IgD-negative memory B cell (primary cell): ENCODE results near the gene WDR11. TPM values are rescaled to one million over a fixed set of nuclear protein-coding genes. Genes with fewer than 3 reads are reported as not detected.
"Not testable (repeated sequence)": the region's sequence is repeated elsewhere in the genome, so short reads cannot be mapped to it uniquely, and the experiment has no call there.

Experiments used
- H3K27ac Mint-ChIP-seq, 3 donors: one replicate each; pipeline ENCODE4 v1.8.0; 2020 to 2022; ENCODE audit warnings: mild to moderate bottlenecking in 3 of 3, mixed read lengths in 3 of 3, moderate library complexity in 1 of 3
- H3K27me3 Mint-ChIP-seq: one replicate; pipeline ENCODE4 v1.8.0; 2021; ENCODE audit warnings: mixed read lengths
- H3K36me3 Mint-ChIP-seq: one replicate; pipeline ENCODE4 v1.8.0; 2020; ENCODE audit warnings: mild to moderate bottlenecking, mixed read lengths
- H3K4me1 Mint-ChIP-seq, 3 donors: one replicate each; pipeline ENCODE4 v1.8.0; 2020 to 2022; ENCODE audit warnings: mixed read lengths in 3 of 3, mild to moderate bottlenecking in 1 of 3
- H3K4me3 Mint-ChIP-seq, 4 donors: one replicate each; pipeline ENCODE4 v1.8.0; 2020 to 2022; ENCODE audit warnings: mild to moderate bottlenecking in 4 of 4, mixed read lengths in 4 of 4, moderate library complexity in 3 of 4
- H3K9me3 Mint-ChIP-seq, 3 donors: one replicate each; pipeline ENCODE4 v1.8.0; 2020 to 2021; ENCODE audit warnings: mixed read lengths in 3 of 3, mild to moderate bottlenecking in 1 of 3
- polyA plus RNA-seq: library from polyadenylated mRNA; unstranded; fragments of 300-500 nt; fragmentation: Illumina TruSeq; gene quantifications from one replicate; pipeline ENCODE4 v1.2.3, GENCODE V29; 2021

Gene WDR11
- polyA plus RNA-seq, 1 donor from 2014 or later = 38.1 TPM

- Mint-ChIP-seq H3K36me3 (peaks cover 21% of the 10 kb centered on the region), H3K4me3 (no peak overlapping the region), H3K4me1 (no peaks in the 10 kb centered on the region), H3K9me3 (peaks cover 0 to 2% (median 0%) of the 10 kb centered on the region in 3 donors), H3K27ac (no peak overlapping the region), H3K27me3 (no peaks in the 10 kb centered on the region)
Observed at GRCh38 chr10:120897343-120897742, 46.2 kb downstream of the WDR11 start.

DNA sequence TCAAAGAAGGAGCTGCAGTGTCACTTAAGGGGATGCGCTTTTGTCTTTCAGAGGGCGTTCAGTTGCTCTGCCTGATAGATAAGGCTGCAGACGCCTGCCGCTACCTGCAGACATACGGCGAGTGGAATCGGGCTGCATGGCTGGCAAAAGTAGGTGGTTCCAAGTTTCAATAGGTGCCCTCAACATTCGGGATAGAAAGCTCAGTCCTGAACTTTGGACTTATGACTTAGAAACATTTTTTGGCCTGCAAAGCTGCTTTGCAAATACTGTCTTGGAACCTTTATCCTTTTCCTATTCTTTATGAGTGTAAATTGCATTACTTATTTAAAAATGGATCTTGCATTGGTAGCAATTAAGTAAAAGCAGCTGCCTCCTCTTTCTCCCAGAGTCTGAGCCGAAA lies 54.1 kb downstream of the WDR11 start:
- Mint-ChIP-seq H3K27ac (no peak overlapping the region), H3K4me3 (no peak overlapping the region), H3K9me3 (peaks cover 5 to 22% (median 5%) of the 10 kb centered on the region in 3 donors), H3K27me3 (no peaks in the 10 kb centered on the region), H3K36me3 (peaks cover 48% of the 10 kb centered on the region), H3K4me1 (no peaks in the 10 kb centered on the region)

DNA sequence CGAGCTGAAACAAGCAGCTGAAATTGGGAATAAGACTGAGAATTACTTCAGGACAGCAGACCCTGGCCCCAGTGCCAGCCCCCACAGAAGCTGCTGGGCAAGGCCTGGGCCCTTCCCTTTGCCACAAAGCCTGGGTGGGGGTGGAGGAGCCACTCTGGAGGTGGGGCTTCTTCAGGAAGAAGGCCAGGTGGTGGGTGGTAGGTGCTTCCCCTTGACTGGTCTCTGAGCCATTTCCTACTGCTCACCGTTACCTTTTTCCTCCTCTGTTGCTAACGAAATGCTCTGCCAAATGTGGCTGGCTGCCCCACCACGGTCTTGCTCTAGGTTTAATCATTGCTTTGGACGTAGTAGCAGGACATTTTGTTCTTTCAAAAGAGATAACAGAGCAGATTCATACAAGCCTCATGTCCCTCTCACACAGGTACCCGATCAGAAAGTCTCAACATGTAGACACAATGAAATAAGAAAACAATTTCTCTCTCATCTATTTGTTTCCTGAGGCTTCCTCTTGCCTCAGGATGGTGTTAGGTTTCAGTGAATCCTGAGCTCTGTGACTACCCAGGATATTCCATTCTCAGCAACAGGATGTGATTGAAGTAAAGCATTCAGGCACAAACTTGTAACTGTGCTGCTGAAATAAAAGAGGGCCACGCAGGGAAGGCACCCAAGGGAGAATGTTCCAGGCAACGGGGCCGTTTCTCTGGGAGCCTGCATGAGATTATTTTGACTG lies 66.5 kb downstream of the WDR11 start:
- peaks cover 0 to 7% (median 4%) of the 10 kb centered on the region in 3 donors for H3K9me3 Mint-ChIP-seq
- no peaks in the 10 kb centered on the region for H3K36me3 Mint-ChIP-seq
- no peak overlapping the region for H3K4me3 Mint-ChIP-seq
- H3K4me1 Mint-ChIP-seq = no peaks in the 10 kb centered on the region
- no peaks in the 10 kb centered on the region for H3K27me3 Mint-ChIP-seq
- H3K27ac Mint-ChIP-seq = no peak overlapping the region

DNA sequence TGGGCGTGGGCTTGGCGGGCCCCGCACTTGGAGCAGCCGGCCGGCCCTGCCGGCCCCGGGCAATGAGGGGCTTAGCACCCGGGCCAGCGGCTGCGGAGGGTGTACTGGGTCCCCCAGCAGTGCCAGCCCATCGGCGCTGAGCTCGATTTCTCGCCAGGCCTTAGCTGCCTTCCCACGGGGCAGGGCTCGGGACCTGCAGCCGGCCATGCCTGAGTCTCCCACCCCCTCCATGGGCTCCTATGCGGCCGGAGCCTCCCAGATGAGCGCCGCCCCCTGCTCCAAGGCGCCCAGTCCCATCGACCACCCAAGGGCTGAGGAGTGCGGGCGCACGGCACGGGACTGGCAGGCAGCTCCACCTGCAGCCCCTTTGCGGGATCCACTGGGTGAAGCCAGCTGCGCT lies 72.7 kb downstream of the WDR11 start:
- H3K27me3 Mint-ChIP-seq, H3K4me1 Mint-ChIP-seq, H3K36me3 Mint-ChIP-seq, H3K4me3 Mint-ChIP-seq, H3K27ac Mint-ChIP-seq, H3K9me3 Mint-ChIP-seq: not testable (repeated sequence)

DNA sequence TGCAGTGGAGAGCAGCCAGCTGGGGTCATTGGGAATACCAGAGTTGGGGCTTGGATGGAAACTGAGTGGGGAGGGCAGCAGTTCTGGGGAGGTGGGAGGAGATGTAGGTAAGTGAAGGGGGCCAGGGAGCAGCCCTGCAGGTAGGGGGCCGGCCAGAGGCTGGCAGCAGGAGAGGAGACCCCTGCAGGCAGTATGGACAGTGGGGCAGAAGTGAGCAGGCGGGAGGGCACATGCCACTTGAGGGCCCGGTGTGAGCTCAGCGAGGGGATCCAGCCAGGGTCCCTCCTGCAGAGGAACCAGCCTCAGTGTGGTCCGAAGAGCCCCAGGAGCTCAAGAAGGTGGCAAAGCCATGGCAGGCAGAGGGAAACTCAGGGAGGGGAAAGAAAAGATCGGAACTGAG lies 75.4 kb downstream of the WDR11 start:
- Mint-ChIP-seq H3K36me3 (no peaks in the 10 kb centered on the region), H3K27me3 (peaks cover 1% of the 10 kb centered on the region), H3K4me1 (peaks cover 0 to 6% (median 4%) of the 10 kb centered on the region in 3 donors), H3K9me3 (peaks cover 0 to 3% (median 0%) of the 10 kb centered on the region in 3 donors), H3K27ac (no peak overlapping the region), H3K4me3 (no peak overlapping the region)

DNA sequence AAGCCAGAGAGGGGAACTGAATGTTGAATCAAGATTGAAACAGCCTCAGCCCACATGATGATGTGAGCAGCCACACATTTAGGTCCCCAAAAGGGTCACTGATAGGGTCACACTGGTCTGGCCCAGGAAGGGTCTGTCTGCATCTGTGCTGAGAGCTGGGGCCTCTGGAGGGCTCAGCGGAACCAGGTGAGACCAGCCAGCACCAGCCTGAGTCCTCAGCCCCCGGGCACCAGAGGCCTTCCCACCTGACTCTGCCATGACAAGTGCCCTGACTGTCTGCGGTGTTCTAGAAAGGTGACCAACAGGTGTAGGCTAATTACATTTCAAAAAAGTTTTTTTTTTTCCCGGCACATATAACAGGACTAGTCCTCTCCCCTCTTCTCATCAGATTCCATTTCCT lies 76.2 kb downstream of the WDR11 start:
- Mint-ChIP-seq H3K9me3 (peaks cover 0 to 3% (median 0%) of the 10 kb centered on the region in 3 donors), H3K27me3 (peaks cover 1% of the 10 kb centered on the region), H3K27ac (no peak overlapping the region), H3K36me3 (no peaks in the 10 kb centered on the region), H3K4me3 (no peak overlapping the region), H3K4me1 (peaks cover 0 to 6% (median 4%) of the 10 kb centered on the region in 3 donors)

- Mint-ChIP-seq H3K9me3 (peaks cover 0 to 3% (median 0%) of the 10 kb centered on the region in 3 donors), H3K36me3 (no peaks in the 10 kb centered on the region), H3K4me3 (no peak overlapping the region), H3K27me3 (peaks cover 1% of the 10 kb centered on the region), H3K27ac (no peak overlapping the region), H3K4me1 (peaks cover 0 to 6% (median 4%) of the 10 kb centered on the region in 3 donors)
Observed at GRCh38 chr10:120929166-120929565, 78.0 kb downstream of the WDR11 start.

DNA sequence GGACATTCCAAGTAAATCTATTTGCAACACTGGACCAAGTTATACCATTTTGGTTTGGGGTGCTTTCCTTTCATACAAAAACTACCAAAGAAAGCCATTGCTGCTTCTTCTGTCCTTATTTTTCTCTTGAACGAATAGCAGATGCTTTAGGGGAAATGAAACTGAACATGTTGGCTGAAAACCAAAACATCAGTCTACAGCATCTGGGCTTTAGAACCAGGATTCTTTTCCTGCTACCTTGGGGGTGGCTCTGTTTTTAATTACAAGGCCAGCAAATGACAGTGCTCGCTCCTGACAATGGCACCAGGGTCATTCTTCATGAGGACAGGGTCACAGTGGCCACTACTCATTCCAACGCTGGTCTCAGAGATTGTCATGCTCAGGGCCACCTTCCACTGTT lies 80.3 kb downstream of the WDR11 start:
- peaks cover 2 to 6% (median 4%) of the 10 kb centered on the region in 3 donors for H3K4me1 Mint-ChIP-seq
- H3K27ac Mint-ChIP-seq = no peak overlapping the region
- no peak overlapping the region for H3K4me3 Mint-ChIP-seq
- no peaks in the 10 kb centered on the region for H3K27me3 Mint-ChIP-seq
- no peaks in the 10 kb centered on the region for H3K9me3 Mint-ChIP-seq
- no peaks in the 10 kb centered on the region for H3K36me3 Mint-ChIP-seq

DNA sequence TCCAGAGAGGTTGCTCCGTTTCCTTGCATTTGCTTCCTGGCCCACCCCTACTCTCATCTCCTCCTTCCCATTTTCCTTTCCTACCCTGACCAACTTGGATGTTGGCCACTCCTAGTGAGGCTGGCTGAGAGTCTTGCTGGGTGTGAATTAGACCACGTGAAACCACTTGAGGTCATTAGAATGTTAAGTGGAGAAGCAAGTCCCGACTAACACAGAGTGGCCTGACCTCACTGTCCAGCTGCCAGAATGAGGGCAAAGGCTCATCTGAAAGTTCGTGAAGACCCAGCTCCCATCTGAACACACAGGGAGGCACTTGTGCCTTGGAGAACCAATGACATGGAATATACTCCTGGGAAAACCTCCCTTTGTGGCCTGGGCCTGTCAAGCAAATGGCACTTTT lies 80.8 kb downstream of the WDR11 start:
- no peak overlapping the region for H3K27ac Mint-ChIP-seq
- no peaks in the 10 kb centered on the region for H3K27me3 Mint-ChIP-seq
- H3K4me1 Mint-ChIP-seq = peaks cover 2 to 6% (median 4%) of the 10 kb centered on the region in 3 donors
- no peaks in the 10 kb centered on the region for H3K36me3 Mint-ChIP-seq
- H3K4me3 Mint-ChIP-seq = no peak overlapping the region
- no peaks in the 10 kb centered on the region for H3K9me3 Mint-ChIP-seq

DNA sequence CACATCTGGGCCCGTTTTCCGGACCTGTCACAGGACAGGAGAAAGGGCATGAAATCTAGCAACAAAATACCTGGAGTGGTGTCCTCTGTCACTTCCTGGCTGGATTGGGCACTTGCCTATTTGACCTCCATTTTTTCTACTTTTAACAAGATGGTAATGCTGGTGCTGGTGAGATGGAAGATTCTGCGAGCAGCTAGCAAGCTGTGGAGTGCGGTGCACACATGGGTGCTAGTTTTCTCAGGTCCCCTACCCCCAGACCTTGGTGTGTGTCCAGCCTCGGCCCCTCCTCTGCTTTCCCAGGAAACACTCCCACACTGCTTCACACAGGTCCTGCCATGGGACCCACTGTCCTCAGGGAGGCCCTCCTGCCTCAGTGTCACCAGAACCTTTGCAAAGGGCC lies 87.7 kb downstream of the WDR11 start:
- H3K4me1 Mint-ChIP-seq = peaks cover 0 to 5% (median 3%) of the 10 kb centered on the region in 3 donors
- no peaks in the 10 kb centered on the region for H3K9me3 Mint-ChIP-seq
- H3K4me3 Mint-ChIP-seq = no peak overlapping the region
- peaks cover 19% of the 10 kb centered on the region for H3K27me3 Mint-ChIP-seq
- H3K27ac Mint-ChIP-seq = no peak overlapping the region
- no peaks in the 10 kb centered on the region for H3K36me3 Mint-ChIP-seq

- Mint-ChIP-seq H3K9me3 (no peaks in the 10 kb centered on the region), H3K27me3 (peaks cover 19% of the 10 kb centered on the region), H3K4me3 (no peak overlapping the region), H3K36me3 (peaks cover 2% of the 10 kb centered on the region), H3K27ac (no peak overlapping the region), H3K4me1 (peaks cover 0 to 4% (median 3%) of the 10 kb centered on the region in 3 donors)
Observed at GRCh38 chr10:120940299-120940900, 89.2 kb downstream of the WDR11 start.

GRCh38 chr10:120941501-120941900 lies 90.3 kb downstream of the WDR11 start:
- H3K4me1 Mint-ChIP-seq = peaks cover 0 to 3% (median 3%) of the 10 kb centered on the region in 3 donors
- no peaks in the 10 kb centered on the region for H3K9me3 Mint-ChIP-seq
- H3K27ac Mint-ChIP-seq = peak overlapping the region in 1 of 3 donors; percentile 15
- H3K4me3 Mint-ChIP-seq = no peak overlapping the region
- H3K27me3 Mint-ChIP-seq = peaks cover 21% of the 10 kb centered on the region
- peaks cover 2% of the 10 kb centered on the region for H3K36me3 Mint-ChIP-seq

DNA sequence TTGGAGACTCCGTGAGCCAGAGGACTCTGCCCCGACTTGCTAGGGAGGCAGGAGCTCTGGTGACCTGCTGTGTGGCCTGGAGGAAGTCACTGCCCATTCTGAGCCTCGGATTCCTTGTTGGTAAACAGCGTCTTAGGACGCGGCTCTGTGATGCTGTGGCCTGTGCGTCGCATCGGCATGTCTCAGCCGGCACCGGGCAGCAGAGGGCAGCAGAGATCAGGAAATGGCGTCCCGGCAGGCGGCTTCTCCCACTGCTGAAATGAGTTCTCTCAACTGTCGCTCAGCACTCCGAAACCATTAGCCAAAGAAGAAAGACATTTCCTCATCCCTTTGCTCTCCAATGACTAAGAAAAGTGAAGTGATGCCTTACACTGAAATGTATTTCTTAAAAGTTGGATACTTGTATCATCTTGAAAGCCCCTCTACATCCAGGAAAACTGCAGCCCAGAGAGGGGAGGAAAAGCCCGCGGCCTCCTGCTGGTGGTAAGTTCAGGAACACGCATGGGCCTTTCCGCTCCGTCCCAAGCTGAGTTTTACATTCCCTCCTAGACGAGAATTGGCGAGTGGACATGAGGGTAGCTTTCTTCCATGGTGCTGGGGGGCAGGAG lies 91.7 kb downstream of the WDR11 start:
- peaks cover 0 to 3% (median 3%) of the 10 kb centered on the region in 3 donors for H3K4me1 Mint-ChIP-seq
- H3K9me3 Mint-ChIP-seq = peaks cover 0 to 3% (median 0%) of the 10 kb centered on the region in 3 donors
- peaks cover 2% of the 10 kb centered on the region for H3K36me3 Mint-ChIP-seq
- H3K4me3 Mint-ChIP-seq = no peak overlapping the region
- no peak overlapping the region for H3K27ac Mint-ChIP-seq
- peaks cover 22% of the 10 kb centered on the region for H3K27me3 Mint-ChIP-seq

DNA sequence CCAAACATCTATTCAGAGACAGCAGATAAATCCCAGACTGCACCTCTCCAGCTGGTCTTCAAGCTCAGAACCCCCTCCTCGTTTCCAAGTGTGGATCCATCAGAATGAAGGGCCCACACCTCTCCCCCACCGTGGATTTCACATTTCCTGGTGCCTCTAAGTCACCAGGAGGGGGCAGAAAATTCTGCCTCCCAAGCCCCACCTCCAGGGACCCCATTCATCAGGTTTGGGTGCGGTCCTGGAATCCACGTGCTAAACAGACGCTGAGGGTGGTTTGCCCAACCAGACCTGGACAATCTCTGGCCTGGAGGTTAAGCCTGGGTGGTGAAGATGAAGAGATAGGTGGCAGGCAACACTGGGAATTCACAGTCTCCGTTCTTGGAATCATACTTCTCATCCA lies 92.4 kb downstream of the WDR11 start:
- Mint-ChIP-seq H3K36me3 (peaks cover 2% of the 10 kb centered on the region), H3K4me3 (peak overlapping the region in 1 of 4 donors; percentile 58), H3K27ac (no peak overlapping the region), H3K9me3 (peaks cover 0 to 3% (median 0%) of the 10 kb centered on the region in 3 donors), H3K27me3 (peaks cover 23% of the 10 kb centered on the region), H3K4me1 (peaks cover 0 to 3% (median 3%) of the 10 kb centered on the region in 3 donors)

- Mint-ChIP-seq H3K27ac (peak overlapping the region in 1 of 3 donors; percentile 41), H3K27me3 (peaks cover 26% of the 10 kb centered on the region), H3K9me3 (peaks cover 0 to 3% (median 0%) of the 10 kb centered on the region in 3 donors), H3K36me3 (peaks cover 2% of the 10 kb centered on the region), H3K4me1 (peaks cover 0 to 5% (median 3%) of the 10 kb centered on the region in 3 donors), H3K4me3 (peak overlapping the region in 1 of 4 donors; percentile 32)
Observed at GRCh38 chr10:120944586-120945125, 93.5 kb downstream of the WDR11 start.
